Subcutaneous adipose tissue (tissue), 4 donors: ENCODE results near the gene ITIH3. TPM values are rescaled to one million over a fixed set of nuclear protein-coding genes. Genes with fewer than 3 reads are reported as not detected.

Experiments
- CTCF ChIP-seq: fragments of 450-650 bp; IDR thresholded peaks from one replicate; pipeline ENCODE4 v1.5.1; 2016; ENCODE audit warnings: low read depth, mild to moderate bottlenecking, control low read depth, antibody characterized with exemption, moderate library complexity
- total RNA-seq, 4 donors: library from RNA; depleted of rRNA; stranded (reverse); fragments of >200 nt; gene quantifications; one replicate each; pipeline ENCODE4 v1.1.0, GENCODE V29; 2016

ITIH3 gene
- 1 to 10 TPM in 2 of 4 donors, under 1 TPM in 1, not detected in 1; 0.44 to 4.6 (median 2.1) TPM for total RNA-seq

- TF ChIP-seq CTCF = no peak
Observed at GRCh38 chr3:52794612-52795099, at the start of gene ITIH3. TSS of gene ITIH3 (plus strand) at chr3:52794796. CDS start at chr3:52794804, 8 bp downstream.

GRCh38 chr3:52752045-52752660 lies 42.4 kb upstream of the ITIH3 start:
- TF ChIP-seq CTCF = no peak

- no peak for TF ChIP-seq CTCF
Observed at GRCh38 chr3:52754373-52754772, 40.2 kb upstream of the ITIH3 start.

GRCh38 chr3:52756141-52756540 lies 38.5 kb upstream of the ITIH3 start:
- no peak for TF ChIP-seq CTCF

GRCh38 chr3:52763466-52763865 lies 31.1 kb upstream of the ITIH3 start:
- no peak for TF ChIP-seq CTCF

- no peak for TF ChIP-seq CTCF
Observed at GRCh38 chr3:52769786-52770455, 24.7 kb upstream of the ITIH3 start.

GRCh38 chr3:52770496-52771333 lies 23.9 kb upstream of the ITIH3 start, which contains the start of gene NEK4:
TSS of gene NEK4 (minus strand) at chr3:52770940. CDS start at chr3:52770746, 194 bp downstream.
- no peak for TF ChIP-seq CTCF
